HG03060 (cell line): Measurements from ENCODE around the gene MAS1.
"Not testable (repeated sequence)": the region's sequence is repeated elsewhere in the genome, so short reads cannot be mapped to it uniquely, and the experiment has no call there.

Experiments used
- ATAC-seq: cut with Tn5 transposase; IDR thresholded peaks from one replicate; pipeline ENCODE4 v1.9.1; 2021; ENCODE audit warnings: low read depth, moderate number of reproducible peaks; ENCODE audit not compliant: unreplicated experiment

MAS1 gene

GRCh38 chr6:159890792-159891191, at the start of gene MAS1:
TSS of gene MAS1 (plus strand) at chr6:159890988. CDS start at chr6:159906956, 15,968 bp downstream.
- no peak for ATAC-seq

DNA sequence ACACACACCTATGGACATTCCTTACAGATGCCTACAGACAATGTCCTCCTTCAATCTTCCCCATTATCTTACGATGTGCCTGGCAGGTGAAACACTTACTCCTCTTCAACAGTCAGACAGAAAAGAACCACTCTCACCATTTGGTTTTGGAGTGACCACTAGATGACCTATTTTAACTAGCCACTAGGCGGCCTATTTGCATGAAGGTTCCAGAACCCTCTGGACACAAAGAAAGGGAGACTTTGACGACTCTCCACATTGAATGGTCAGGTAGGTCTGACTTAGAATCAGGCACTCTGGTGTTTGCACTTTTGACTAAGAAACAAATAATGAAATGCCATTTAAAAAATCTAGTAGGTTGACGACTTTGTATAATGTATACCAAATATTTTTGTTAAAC, 48.8 kb upstream of the MAS1 start:
- no peak for ATAC-seq

GRCh38 chr6:159844737-159845645, 45.8 kb upstream of the MAS1 start:
- no peak for ATAC-seq

GRCh38 chr6:159848552-159848951, 42.2 kb upstream of the MAS1 start:
- ATAC-seq, result not testable (repeated sequence)

DNA sequence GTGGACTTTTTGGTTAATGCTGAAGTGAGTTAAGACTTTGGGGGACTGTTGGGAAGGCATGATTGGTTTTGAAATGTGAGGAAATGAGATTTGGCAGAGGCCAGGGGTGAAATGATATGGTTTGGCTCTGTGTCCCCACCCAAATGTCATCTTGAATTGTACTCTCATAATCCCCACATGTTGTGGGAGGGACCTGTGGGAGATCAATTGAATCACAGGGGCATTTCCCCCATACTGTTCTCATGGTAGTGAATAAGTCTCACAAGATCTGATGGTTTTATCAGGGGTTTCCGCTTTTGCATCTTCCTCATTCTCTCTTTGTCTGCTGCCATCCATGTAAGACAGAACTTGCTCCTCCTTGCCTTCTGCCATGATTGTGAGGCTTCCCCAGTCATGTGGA, 40.9 kb upstream of the MAS1 start:
- not testable (repeated sequence) for ATAC-seq

- ATAC-seq, result no peak
Observed at GRCh38 chr6:159852877-159853276, 37.9 kb upstream of the MAS1 start.

- no peak for ATAC-seq
Observed at GRCh38 chr6:159853754-159854153, 37.0 kb upstream of the MAS1 start.

- ATAC-seq, result no peak
Observed at GRCh38 chr6:159854959-159855358, 35.8 kb upstream of the MAS1 start.

- ATAC-seq, result no peak
Observed at GRCh38 chr6:159858259-159858658, 32.5 kb upstream of the MAS1 start.

DNA sequence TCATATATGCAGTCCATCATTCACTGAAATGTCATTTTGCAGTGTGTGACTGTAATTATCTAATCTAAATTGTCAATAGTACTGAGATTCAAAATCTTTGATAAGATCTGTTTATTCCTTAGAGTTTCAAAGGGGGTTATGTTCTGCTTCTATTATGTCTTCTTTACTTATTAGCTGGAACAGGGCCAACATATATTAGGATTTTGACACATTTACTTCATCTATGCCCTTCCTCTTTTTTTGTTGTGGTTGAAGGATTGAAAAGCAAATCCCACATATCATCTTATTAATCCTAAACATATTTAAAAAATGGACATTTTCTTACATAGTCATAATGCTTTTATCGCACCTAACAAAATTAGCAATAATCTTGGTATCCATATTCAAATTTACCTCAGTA, 30.3 kb upstream of the MAS1 start:
- no peak for ATAC-seq

- no peak for ATAC-seq
Observed at GRCh38 chr6:159862103-159862502, 28.7 kb upstream of the MAS1 start.

DNA sequence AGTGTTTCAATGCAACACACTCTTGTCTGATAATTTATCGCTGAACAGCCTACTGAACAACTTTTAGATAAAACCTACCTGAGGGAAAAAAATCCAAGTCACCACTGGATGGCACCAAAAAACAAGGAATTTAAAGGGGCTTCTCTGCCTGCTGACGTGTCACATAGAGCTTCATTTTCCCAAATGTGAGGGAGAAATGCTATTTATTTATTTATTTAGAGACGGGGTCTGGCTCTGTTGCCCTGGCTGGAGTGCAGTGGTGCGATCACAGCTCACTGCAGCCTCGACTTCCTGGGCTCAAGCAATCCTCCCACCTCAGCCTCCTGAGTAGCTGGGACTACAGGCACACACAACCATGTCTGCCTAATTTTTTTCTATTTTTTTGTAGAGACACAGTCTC, 27.4 kb upstream of the MAS1 start:
- not testable (repeated sequence) for ATAC-seq

DNA sequence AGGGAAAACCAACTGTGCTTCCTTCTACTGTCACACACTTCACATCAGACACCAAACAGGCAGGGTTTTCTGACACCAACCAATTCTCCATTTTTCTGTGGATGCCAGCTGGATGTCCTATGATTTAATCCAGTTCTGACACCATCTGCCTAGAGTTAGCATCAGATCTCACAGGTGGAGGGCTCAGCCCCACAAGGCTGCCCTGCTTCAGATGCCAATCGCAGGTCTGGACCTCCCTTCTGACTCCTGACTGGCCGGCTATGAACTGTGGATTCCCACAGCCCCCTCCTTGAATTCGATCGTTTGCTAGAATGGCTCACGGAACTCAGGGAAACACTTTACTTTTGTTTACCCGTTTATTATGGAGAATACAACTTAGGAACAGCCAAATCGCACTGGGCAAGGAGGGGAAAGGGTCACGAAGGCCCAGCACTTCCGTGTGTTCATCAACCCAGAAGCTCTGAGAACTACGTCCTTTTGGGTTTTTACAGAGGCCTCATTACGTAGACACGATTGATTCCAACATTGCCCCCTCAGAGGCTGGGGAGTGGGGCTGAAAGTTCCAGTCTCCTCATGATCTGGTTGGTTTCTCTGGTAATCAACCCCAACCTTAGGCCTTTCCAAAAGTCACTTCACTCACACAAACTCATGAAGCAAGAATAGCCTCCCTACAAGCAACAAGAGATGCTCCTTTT, 25.4 kb upstream of the MAS1 start:
- ATAC-seq, result no peak

GRCh38 chr6:159866286-159867247, 24.2 kb upstream of the MAS1 start:
- ATAC-seq, result no peak

- no peak for ATAC-seq
Observed at GRCh38 chr6:159871241-159871640, 19.5 kb upstream of the MAS1 start.

GRCh38 chr6:159871906-159872305, 18.9 kb upstream of the MAS1 start:
- ATAC-seq, result no peak

GRCh38 chr6:159874435-159874834, 16.4 kb upstream of the MAS1 start:
- no peak for ATAC-seq

DNA sequence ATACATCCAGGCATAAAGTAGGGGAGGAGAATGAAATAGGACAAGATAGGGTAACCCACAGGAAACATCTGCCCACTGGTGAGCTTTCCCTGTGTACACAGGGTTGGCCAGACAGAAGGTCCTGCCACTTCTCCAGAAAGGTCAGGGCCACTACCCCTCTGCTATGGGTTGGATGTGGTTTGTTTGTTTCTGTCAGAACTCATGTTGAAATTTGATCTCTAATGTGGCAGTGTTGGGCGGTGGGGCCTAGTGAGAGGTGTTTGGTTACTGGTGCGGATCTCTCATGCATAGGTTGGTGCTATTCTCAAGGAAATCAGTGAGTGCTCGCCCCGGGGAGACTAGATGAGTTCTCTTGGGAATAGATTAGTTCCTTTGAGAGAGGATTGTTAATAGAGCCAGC, 15.6 kb upstream of the MAS1 start:
- ATAC-seq, result peak; percentile 73

DNA sequence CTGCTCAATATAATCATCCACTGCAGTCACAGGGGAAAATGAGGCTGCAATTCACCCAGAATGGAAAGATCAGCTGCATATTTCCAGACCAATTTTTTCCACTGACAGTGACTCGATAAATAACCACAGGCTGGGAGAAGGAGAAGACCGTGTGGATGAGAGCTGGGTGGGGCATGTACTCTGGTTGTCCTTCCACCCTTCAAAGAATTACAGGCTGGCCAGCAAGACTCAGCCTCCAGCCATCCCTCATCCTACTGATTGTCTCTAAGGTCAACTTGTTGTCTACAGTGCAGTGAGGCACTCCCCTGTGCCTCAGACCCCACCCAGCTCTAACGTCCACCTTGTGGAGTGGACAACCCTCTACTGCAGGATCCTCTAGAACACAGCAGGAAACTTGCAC, 14.5 kb upstream of the MAS1 start:
- no peak for ATAC-seq

- ATAC-seq, result no peak
Observed at GRCh38 chr6:159877256-159877808, 13.5 kb upstream of the MAS1 start.
